Body of pancreas (tissue), 4 donors: ENCODE data around the gene ARMC12.

ENCODE experiments used
- POLR2A ChIP-seq, 3 donors: fragments of 450-650 bp; IDR thresholded peaks; one replicate each; pipeline ENCODE4 v1.6.1; 2016; ENCODE audit warnings: antibody characterized with exemption in 3 of 3, mild to moderate bottlenecking in 2 of 3
- TF ChIP-seq, protein P1 (sequence below), 7 experiments: fragments of 450-650 bp in 4 of 7; fragments of 200-600 bp in 3 of 7; sonication (generic) in 3 of 7; IDR thresholded peaks; one replicate each; pipeline ENCODE4 v1.5.1; 2016 to 2019; ENCODE audit warnings: antibody characterized with exemption in 7 of 7

GRCh38 chr6:35735452-35735851, 1.4 kb upstream of the ARMC12 start:
- TF ChIP-seq, protein P1, sequence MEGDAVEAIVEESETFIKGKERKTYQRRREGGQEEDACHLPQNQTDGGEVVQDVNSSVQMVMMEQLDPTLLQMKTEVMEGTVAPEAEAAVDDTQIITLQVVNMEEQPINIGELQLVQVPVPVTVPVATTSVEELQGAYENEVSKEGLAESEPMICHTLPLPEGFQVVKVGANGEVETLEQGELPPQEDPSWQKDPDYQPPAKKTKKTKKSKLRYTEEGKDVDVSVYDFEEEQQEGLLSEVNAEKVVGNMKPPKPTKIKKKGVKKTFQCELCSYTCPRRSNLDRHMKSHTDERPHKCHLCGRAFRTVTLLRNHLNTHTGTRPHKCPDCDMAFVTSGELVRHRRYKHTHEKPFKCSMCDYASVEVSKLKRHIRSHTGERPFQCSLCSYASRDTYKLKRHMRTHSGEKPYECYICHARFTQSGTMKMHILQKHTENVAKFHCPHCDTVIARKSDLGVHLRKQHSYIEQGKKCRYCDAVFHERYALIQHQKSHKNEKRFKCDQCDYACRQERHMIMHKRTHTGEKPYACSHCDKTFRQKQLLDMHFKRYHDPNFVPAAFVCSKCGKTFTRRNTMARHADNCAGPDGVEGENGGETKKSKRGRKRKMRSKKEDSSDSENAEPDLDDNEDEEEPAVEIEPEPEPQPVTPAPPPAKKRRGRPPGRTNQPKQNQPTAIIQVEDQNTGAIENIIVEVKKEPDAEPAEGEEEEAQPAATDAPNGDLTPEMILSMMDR (IDR thresholded peaks at IDR 0.05), result no peak
- no peak for TF ChIP-seq POLR2A (IDR thresholded peaks at IDR 0.05)
